Left ventricle myocardium superior (tissue), 1 donor: ENCODE measurements around the gene TSPAN14. TPM values are rescaled to one million over a fixed set of nuclear protein-coding genes. Genes with fewer than 3 reads are reported as not detected.

Experiments used
- ATAC-seq: fragments of 200-7000 bp; cut with Tn5 transposase; one replicate; pipeline ENCODE4 v1.9.1; 2020; ENCODE audit warnings: mild to moderate bottlenecking, moderate library complexity
- DNase-seq: peaks from one replicate; pipeline ENCODE4 v3.0.0-alpha.2; 2020
- intact Hi-C: fragments of 100-400 bp; cut with micrococcal nuclease; formaldehyde crosslinking; loops from one replicate; pipeline ENCODE4 v1.11.0; 2022
- total RNA-seq: library from RNA; stranded (reverse); fragmentation: NEBNext Ultra II Directional; extraction: Animal tissue kit (Norgen Biotek cat#: 25700); gene quantifications from one replicate; pipeline ENCODE4 v1.2.1, GENCODE V29; 2021
- donor health status: DM: no; HTN: yes; CAD: no; lungs with severe emphysema.

The TSPAN14 gene
- total RNA-seq, 1 donor from 2014 or later, result 41.2 TPM

- intact Hi-C loops, result no loop called here
- DNase-seq (no peak), ATAC-seq (no peak)
These were observed 61.4 kb downstream of the TSPAN14 start for GRCh38 chr10:80515511-80515910.

GRCh38 chr10:80515941-80516340 is 61.8 kb downstream of the TSPAN14 start:
- ATAC-seq (no peak), DNase-seq (no peak)
- intact Hi-C loops, result no loop called here

GRCh38 chr10:80516506-80517075 is 62.5 kb downstream of the TSPAN14 start:
- intact Hi-C loops, result no loop called here
- DNase-seq (no peak), ATAC-seq (no peak)

- ATAC-seq (peak; percentile 27), DNase-seq (no peak)
- intact Hi-C loops, result no loop called here
These were observed 63.5 kb downstream of the TSPAN14 start for GRCh38 chr10:80517416-80518142.

- no peak for DNase-seq
These were observed 64.2 kb downstream of the TSPAN14 start for GRCh38 chr10:80518143-80518806.

GRCh38 chr10:80518807-80519360 is 64.8 kb downstream of the TSPAN14 start:
- no peak for DNase-seq
- peak; percentile 62 for ATAC-seq
- intact Hi-C loops, result no loop called here

More at GRCh38 chr10:80518143-80518806, 64.2 kb downstream of the TSPAN14 start:
- ATAC-seq, result no peak
- intact Hi-C loops, result no loop called here

- ATAC-seq (no peak), DNase-seq (no peak)
- intact Hi-C loops, result no loop called here
These were observed 66.0 kb downstream of the TSPAN14 start for GRCh38 chr10:80519936-80520650.

- DNase-seq (no peak), ATAC-seq (no peak)
These were observed 66.8 kb downstream of the TSPAN14 start for GRCh38 chr10:80520661-80521470.

GRCh38 chr10:80522756-80523363 is 68.8 kb downstream of the TSPAN14 start:
- ATAC-seq, result no peak
- DNase-seq, result no peak
- intact Hi-C loops, result no loop called here

More at GRCh38 chr10:80520661-80521470, 66.8 kb downstream of the TSPAN14 start:
- intact Hi-C loops, result no loop called here

GRCh38 chr10:80523773-80524172 is 69.7 kb downstream of the TSPAN14 start:
- intact Hi-C loops, result no loop called here
- no peak for DNase-seq
- no peak for ATAC-seq

GRCh38 chr10:80524190-80524909 is 70.2 kb downstream of the TSPAN14 start:
- intact Hi-C loops, result no loop called here
- no peak for ATAC-seq
- DNase-seq, result no peak

GRCh38 chr10:80526218-80526617 is 72.1 kb downstream of the TSPAN14 start:
- no peak for DNase-seq
- intact Hi-C loops, result no loop called here
- ATAC-seq, result no peak

GRCh38 chr10:80526742-80527141 is 72.6 kb downstream of the TSPAN14 start:
- ATAC-seq, result no peak
- DNase-seq, result no peak
- intact Hi-C loops, result no loop called here

- intact Hi-C loops, result no loop called here
- DNase-seq, result no peak
- peak; percentile 25 for ATAC-seq
These were observed 74.1 kb downstream of the TSPAN14 start for GRCh38 chr10:80528185-80528700.

GRCh38 chr10:80528901-80529300 is 74.8 kb downstream of the TSPAN14 start:
- intact Hi-C loops, result no loop called here
- ATAC-seq, result no peak
- DNase-seq, result no peak

- ATAC-seq, result peak; percentile 72
- intact Hi-C loops, result no loop called here
- DNase-seq, result no peak
These were observed 75.5 kb downstream of the TSPAN14 start for GRCh38 chr10:80529604-80530003.

- intact Hi-C loops, result no loop called here
- ATAC-seq (peak; percentile 72), DNase-seq (no peak)
These were observed 76.1 kb downstream of the TSPAN14 start for GRCh38 chr10:80530251-80530650.
